Measurements from ENCODE around the gene PXDN.

Gene PXDN

GRCh38 chr2:1610096-1610485 lies 134.2 kb downstream of the PXDN start:
- no peak for DNase-seq (ENCODE audit: low read depth in 2 of 2)

- no peak for DNase-seq (ENCODE audit: low read depth in 2 of 2)
These were observed 134.7 kb downstream of the PXDN start for GRCh38 chr2:1609485-1610095.

- DNase-seq (ENCODE audit: low read depth in 2 of 2) = no peak
These were observed 135.3 kb downstream of the PXDN start for GRCh38 chr2:1609040-1609439.

- no peak for DNase-seq (ENCODE audit: low read depth in 2 of 2)
These were observed 136.2 kb downstream of the PXDN start for GRCh38 chr2:1607971-1608688.

GRCh38 chr2:1607236-1607920 lies 136.9 kb downstream of the PXDN start:
- no peak for DNase-seq (ENCODE audit: low read depth in 2 of 2)

GRCh38 chr2:1606421-1607235 lies 137.7 kb downstream of the PXDN start:
- DNase-seq (ENCODE audit: low read depth in 2 of 2) = no peak

- no peak for DNase-seq (ENCODE audit: low read depth in 2 of 2)
These were observed 138.3 kb downstream of the PXDN start for GRCh38 chr2:1606046-1606400.

- no peak for DNase-seq (ENCODE audit: low read depth in 2 of 2)
These were observed 138.9 kb downstream of the PXDN start for GRCh38 chr2:1605102-1606045.

- DNase-seq (ENCODE audit: low read depth in 2 of 2) = no peak
These were observed 140.8 kb downstream of the PXDN start for GRCh38 chr2:1603521-1603920.

- no peak for DNase-seq (ENCODE audit: low read depth in 2 of 2)
These were observed 141.3 kb downstream of the PXDN start for GRCh38 chr2:1603059-1603458.

GRCh38 chr2:1602278-1603010 lies 141.9 kb downstream of the PXDN start:
- no peak for DNase-seq (ENCODE audit: low read depth in 2 of 2)

GRCh38 chr2:1601471-1602277 lies 142.6 kb downstream of the PXDN start:
- DNase-seq (ENCODE audit: low read depth in 2 of 2) = no peak

- DNase-seq (ENCODE audit: low read depth in 2 of 2) = no peak
These were observed 143.3 kb downstream of the PXDN start for GRCh38 chr2:1601067-1601412.

- no peak for DNase-seq (ENCODE audit: low read depth in 2 of 2)
These were observed 143.9 kb downstream of the PXDN start for GRCh38 chr2:1600191-1601066.

GRCh38 chr2:1599301-1600085 lies 144.8 kb downstream of the PXDN start:
- DNase-seq (ENCODE audit: low read depth in 2 of 2) = no peak

- no peak for DNase-seq (ENCODE audit: low read depth in 2 of 2)
These were observed 145.5 kb downstream of the PXDN start for GRCh38 chr2:1598800-1599199.

GRCh38 chr2:1598041-1598710 lies 146.1 kb downstream of the PXDN start:
- no peak for DNase-seq (ENCODE audit: low read depth in 2 of 2)

Measured in stimulated activated CD4-positive, alpha-beta T cell treated with anti-CD3 and anti-CD28 coated beads, Interleukin-1b, Interleukin-23, amount 100 ng/mL, for 4 hours (primary cell).